NCI-H146 (cell line): ENCODE results near the gene MITF.

Experiments used
- DNase-seq: peaks from one replicate; lab custom pipeline; 2025; lab: John Stamatoyannopoulos, UW

Gene MITF

GRCh38 chr3:69838696-69839515 lies 99.6 kb downstream of the MITF start:
- DNase-seq, result no peak

- no peak for DNase-seq
Measured at GRCh38 chr3:69842351-69842750, 103.1 kb downstream of the MITF start.

- no peak for DNase-seq
Measured at GRCh38 chr3:69842789-69843188, 103.5 kb downstream of the MITF start.

GRCh38 chr3:69844706-69845105 lies 105.4 kb downstream of the MITF start:
- DNase-seq, result no peak

- DNase-seq, result no peak
Measured at GRCh38 chr3:69847303-69847702, 108.0 kb downstream of the MITF start.

- DNase-seq, result no peak
Measured at GRCh38 chr3:69848113-69848512, 108.8 kb downstream of the MITF start.

GRCh38 chr3:69850849-69851248 lies 111.6 kb downstream of the MITF start:
- no peak for DNase-seq

- DNase-seq, result no peak
Measured at GRCh38 chr3:69853027-69853426, 113.8 kb downstream of the MITF start.

- DNase-seq, result no peak
Measured at GRCh38 chr3:69855436-69856162, 116.3 kb downstream of the MITF start.

GRCh38 chr3:69856965-69857705 lies 117.9 kb downstream of the MITF start:
- no peak for DNase-seq

GRCh38 chr3:69861556-69861955 lies 122.3 kb downstream of the MITF start:
- DNase-seq, result no peak

GRCh38 chr3:69864141-69864540 lies 124.9 kb downstream of the MITF start:
- no peak for DNase-seq

- no peak for DNase-seq
Measured at GRCh38 chr3:69864766-69865165, 125.5 kb downstream of the MITF start.

GRCh38 chr3:69865925-69866679 lies 126.8 kb downstream of the MITF start:
- DNase-seq, result no peak

- DNase-seq, result no peak
Measured at GRCh38 chr3:69866988-69867720, 127.9 kb downstream of the MITF start.

- DNase-seq, result no peak
Measured at GRCh38 chr3:69867941-69868505, 128.8 kb downstream of the MITF start.

- no peak for DNase-seq
Measured at GRCh38 chr3:69868841-69869420, 129.7 kb downstream of the MITF start.

- no peak for DNase-seq
Measured at GRCh38 chr3:69869643-69870042, 130.4 kb downstream of the MITF start.

- no peak for DNase-seq
Measured at GRCh38 chr3:69871251-69871650, 132.0 kb downstream of the MITF start.

- DNase-seq, result no peak
Measured at GRCh38 chr3:69871868-69872267, 132.6 kb downstream of the MITF start.
